Measurements from ENCODE around the gene ISYNA1. TPM values are rescaled to one million over a fixed set of nuclear protein-coding genes. Genes with fewer than 3 reads are reported as not detected.

Gene ISYNA1
- total and polyA plus RNA-seq, 4 donors = 42.1 to 535 (median 71.3) TPM

DNA sequence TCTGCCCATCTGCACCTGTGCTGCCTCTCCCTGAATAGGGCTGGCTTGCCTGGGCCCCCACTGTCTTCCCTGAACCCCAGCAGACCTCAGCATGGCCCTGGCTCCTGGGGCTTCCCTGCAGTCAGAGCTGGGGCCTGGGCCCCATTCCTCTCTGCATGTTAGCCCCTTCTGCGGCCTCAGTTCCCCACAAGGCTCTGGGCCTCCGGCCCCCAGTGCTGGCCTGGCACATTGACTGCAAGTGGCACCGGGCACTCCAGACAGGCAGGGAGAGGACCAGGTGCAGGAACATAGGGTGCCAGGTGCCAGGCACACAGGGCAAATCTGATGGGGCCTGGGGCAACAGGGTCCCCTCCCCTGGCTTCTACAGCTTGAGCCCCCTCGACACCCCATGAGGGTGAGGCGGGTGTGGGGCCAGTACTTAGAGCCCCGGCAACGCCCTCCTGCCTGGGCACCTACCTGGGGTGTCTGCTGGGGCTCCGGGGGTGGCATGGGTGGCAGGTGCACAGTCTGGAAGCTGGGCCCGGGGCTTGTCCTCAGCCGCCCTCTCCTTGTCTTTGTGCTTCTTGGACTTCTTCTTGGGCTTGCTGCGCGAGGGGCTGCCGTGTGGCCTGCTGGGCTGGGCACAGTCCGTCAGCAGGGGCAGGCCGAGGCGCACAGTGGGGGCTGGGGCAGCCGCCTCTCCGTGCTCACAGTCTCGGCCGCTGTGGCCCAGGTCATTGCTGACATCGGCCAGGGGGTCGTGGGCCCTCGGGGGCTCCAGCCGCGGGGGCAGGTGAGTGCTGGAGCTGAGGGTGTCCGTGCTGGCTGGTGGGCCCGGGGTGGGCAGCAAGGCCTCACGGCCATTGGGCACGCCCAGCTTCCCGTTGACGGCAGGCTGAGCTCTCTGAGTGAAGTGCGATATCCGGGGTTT is 12.3 kb upstream of the ISYNA1 start:
- no peaks in the 10 kb centered on the region for H3K27me3 ChIP-seq (ENCODE audit: control insufficient read depth in 1 of 2, insufficient read depth in 2 of 2, low read length in 1 of 2)
- H3K36me3 ChIP-seq (ENCODE audit: control insufficient read depth in 1 of 2, insufficient read depth in 2 of 2, low read length in 1 of 2) = peaks cover 0 to 2% of the 10 kb centered on the region in 2 donors
- intact Hi-C loops (cut with DNase I) = loop anchor here in 1 of 2 donors (5.0 to 10.0 kb wide), 2 partner anchors 227 to 395 kb away; no protein-coding TSS in a partner anchor
- H3K4me3 ChIP-seq (ENCODE audit: low read length in 2 of 2) = no peak overlapping the region
- WGBS, 2 donors = 73 to 79% methylated on average over 32 to 33 of the region's 33 CpGs
- no peaks in the 10 kb centered on the region for H3K9me3 ChIP-seq (ENCODE audit: control insufficient read depth, low read length)
- ATAC-seq (ENCODE audit: low FRiP score) (no peak), DNase-seq (peak in 1 of 2 donors; percentile 51)
- H3K27ac ChIP-seq (ENCODE audit: low read depth in 1 of 2, low read length in 2 of 2) = no peak overlapping the region
- H3K4me1 ChIP-seq (ENCODE audit: control insufficient read depth in 1 of 2, insufficient read depth in 2 of 2, low read length in 2 of 2) = no peaks in the 10 kb centered on the region

DNA sequence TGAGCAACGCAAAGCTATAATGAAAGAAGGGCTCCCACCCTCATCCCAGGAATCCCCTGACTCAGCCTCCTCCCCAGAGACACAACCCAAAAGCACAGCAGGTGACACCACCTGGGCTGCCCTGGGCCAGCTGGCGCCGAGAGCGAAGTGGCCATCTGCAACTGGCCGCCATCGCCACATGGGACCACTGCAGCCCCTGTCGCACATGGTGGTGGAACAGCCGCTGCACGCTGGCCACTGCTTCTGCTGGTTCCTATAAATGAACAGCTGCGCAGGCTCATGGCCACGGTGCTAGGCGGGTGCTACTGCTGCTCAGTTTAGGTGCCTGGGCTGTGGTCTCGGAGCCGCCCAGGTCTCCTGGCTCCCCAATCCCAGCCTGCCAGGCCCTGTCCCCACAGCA is 11.6 kb upstream of the ISYNA1 start:
- intact Hi-C loops (cut with DNase I) = no loop called here
- H3K9me3 ChIP-seq (ENCODE audit: control insufficient read depth, low read length) = no peaks in the 10 kb centered on the region
- no peaks in the 10 kb centered on the region for H3K4me1 ChIP-seq (ENCODE audit: control insufficient read depth in 1 of 2, insufficient read depth in 2 of 2, low read length in 2 of 2)
- DNase-seq (no peak), ATAC-seq (ENCODE audit: low FRiP score) (no peak)
- WGBS, 2 donors = 88 to 90% methylated on average over 14 of the region's 14 CpGs
- no peak overlapping the region for H3K4me3 ChIP-seq (ENCODE audit: low read length in 2 of 2)
- peaks cover 0 to 3% of the 10 kb centered on the region in 2 donors for H3K36me3 ChIP-seq (ENCODE audit: control insufficient read depth in 1 of 2, insufficient read depth in 2 of 2, low read length in 1 of 2)
- no peak overlapping the region for H3K27ac ChIP-seq (ENCODE audit: low read depth in 1 of 2, low read length in 2 of 2)
- no peaks in the 10 kb centered on the region for H3K27me3 ChIP-seq (ENCODE audit: control insufficient read depth in 1 of 2, insufficient read depth in 2 of 2, low read length in 1 of 2)

DNA sequence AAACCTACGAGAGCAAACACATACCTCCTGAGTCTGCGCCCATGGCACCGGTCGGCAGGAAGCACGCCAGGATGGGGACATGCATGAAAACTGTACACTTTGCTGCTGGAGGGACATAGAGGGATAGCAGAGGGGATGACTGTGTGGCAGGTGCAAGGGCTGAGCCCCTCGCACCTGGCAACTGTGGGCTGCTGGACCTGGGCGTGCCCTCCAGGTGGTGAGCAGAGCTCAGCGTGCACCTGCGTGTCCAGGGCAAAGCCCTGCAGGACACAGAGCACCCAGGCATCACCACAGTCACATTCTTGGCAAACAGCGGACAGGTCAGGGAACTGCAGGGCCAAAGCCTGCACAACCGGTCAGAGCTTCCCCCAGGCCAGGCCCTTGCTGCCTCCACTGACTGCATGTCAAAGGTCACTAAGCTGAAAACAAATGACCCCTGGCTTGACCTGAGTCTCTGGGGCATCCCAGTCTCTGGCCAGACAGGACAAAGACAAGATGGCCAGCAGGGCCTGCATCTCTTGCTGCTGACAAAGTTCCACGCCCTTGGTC is 9.0 kb upstream of the ISYNA1 start:
- ATAC-seq (ENCODE audit: low FRiP score) = no peak
- no peaks in the 10 kb centered on the region for H3K27me3 ChIP-seq (ENCODE audit: control insufficient read depth in 1 of 2, insufficient read depth in 2 of 2, low read length in 1 of 2)
- 86% methylated on average over 12 of the region's 12 CpGs for WGBS, 2 donors
- DNase-seq = no peak
- no peaks in the 10 kb centered on the region for H3K4me1 ChIP-seq (ENCODE audit: control insufficient read depth in 1 of 2, insufficient read depth in 2 of 2, low read length in 2 of 2)
- H3K4me3 ChIP-seq (ENCODE audit: low read length in 2 of 2) = no peak overlapping the region
- intact Hi-C loops (cut with DNase I) = no loop called here
- no peaks in the 10 kb centered on the region for H3K9me3 ChIP-seq (ENCODE audit: control insufficient read depth, low read length)
- peaks cover 0 to 6% of the 10 kb centered on the region in 2 donors for H3K36me3 ChIP-seq (ENCODE audit: control insufficient read depth in 1 of 2, insufficient read depth in 2 of 2, low read length in 1 of 2)
- no peak overlapping the region for H3K27ac ChIP-seq (ENCODE audit: low read depth in 1 of 2, low read length in 2 of 2)

DNA sequence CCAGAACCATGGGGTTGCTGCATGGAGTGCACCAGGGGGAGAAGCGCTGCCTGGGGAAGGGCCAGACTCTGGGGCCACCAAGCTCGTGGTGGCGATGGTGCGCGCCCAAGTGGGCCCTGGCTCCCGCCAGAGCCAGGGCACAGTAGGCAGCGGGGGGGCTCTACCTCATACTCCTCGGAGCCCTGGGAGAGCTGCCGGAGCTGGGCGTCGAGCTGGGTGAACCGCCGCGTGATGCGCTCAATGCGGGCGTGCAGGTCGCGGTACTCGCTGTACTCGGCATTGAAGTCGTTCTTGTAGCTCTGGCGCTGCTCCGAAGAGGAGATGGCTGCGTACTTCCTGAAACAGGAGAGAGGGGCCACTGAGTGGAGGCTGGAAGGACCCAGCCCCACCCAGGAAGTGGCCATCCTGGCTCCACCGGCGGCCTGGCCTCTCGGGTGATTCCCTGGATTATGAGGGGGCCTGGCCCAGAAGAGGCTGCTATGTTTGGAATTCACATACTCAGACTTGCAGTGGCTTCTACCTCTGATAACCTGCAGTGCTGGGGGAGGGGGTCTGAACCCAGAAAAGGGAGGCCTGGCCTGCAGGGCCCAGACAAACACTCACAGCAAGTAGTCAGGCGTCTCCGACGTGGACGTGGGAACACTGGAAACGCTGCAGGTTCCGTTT is 8.3 kb upstream of the ISYNA1 start:
- Histone ChIP-seq H3K4me1 (ENCODE audit: control insufficient read depth in 1 of 2, insufficient read depth in 2 of 2, low read length in 2 of 2) (no peaks in the 10 kb centered on the region), H3K4me3 (ENCODE audit: low read length in 2 of 2) (no peak overlapping the region), H3K9me3 (ENCODE audit: control insufficient read depth, low read length) (no peaks in the 10 kb centered on the region), H3K36me3 (ENCODE audit: control insufficient read depth in 1 of 2, insufficient read depth in 2 of 2, low read length in 1 of 2) (peaks cover 0 to 6% of the 10 kb centered on the region in 2 donors), H3K27me3 (ENCODE audit: control insufficient read depth in 1 of 2, insufficient read depth in 2 of 2, low read length in 1 of 2) (no peaks in the 10 kb centered on the region), H3K27ac (ENCODE audit: low read depth in 1 of 2, low read length in 2 of 2) (no peak overlapping the region)
- DNase-seq (no peak), ATAC-seq (ENCODE audit: low FRiP score) (no peak)
- intact Hi-C loops (cut with DNase I) = no loop called here
- WGBS, 2 donors = 81% methylated on average over 34 of the region's 34 CpGs

DNA sequence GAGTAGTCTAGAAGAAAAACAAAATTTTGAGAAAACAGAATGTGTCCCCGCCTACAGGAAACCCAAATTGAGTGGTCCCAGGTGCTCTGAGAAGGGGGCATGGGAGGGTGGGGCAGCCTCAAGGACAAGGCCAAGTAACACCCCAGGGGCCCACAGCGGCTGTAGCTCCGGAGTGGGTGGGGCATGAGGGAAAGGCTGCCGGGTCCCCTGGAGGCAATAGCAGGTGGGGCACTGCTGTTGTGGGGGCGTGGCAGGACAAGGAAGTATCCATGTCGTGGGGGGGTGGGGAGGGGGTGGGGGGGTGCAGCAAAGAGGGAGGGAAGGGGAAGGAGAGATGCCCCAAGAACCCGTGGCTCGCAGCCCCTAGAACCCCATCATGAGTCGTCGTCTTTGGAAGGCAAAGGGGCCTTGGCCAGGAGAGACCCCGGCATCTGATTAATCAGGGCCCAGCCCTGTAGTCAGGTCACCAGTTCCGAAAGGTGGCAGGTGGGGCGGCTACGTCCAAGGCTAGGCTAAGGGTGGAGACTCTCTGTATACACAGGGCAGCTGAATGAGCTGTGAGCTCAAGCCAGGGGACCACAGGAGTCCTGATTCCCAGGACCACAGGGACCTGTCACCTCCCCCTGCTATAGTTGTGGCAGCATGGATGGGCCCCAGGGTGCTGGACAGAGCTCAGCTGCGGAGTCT is 7.5 kb upstream of the ISYNA1 start:
- no peaks in the 10 kb centered on the region for H3K4me1 ChIP-seq (ENCODE audit: control insufficient read depth in 1 of 2, insufficient read depth in 2 of 2, low read length in 2 of 2)
- ATAC-seq (ENCODE audit: low FRiP score) (no peak), DNase-seq (no peak)
- H3K9me3 ChIP-seq (ENCODE audit: control insufficient read depth, low read length) = no peaks in the 10 kb centered on the region
- intact Hi-C loops (cut with DNase I) = no loop called here
- H3K36me3 ChIP-seq (ENCODE audit: control insufficient read depth in 1 of 2, insufficient read depth in 2 of 2, low read length in 1 of 2) = peaks cover 0 to 6% of the 10 kb centered on the region in 2 donors
- 77 to 78% methylated on average over 12 to 15 of the region's 15 CpGs for WGBS, 2 donors
- H3K27ac ChIP-seq (ENCODE audit: low read depth in 1 of 2, low read length in 2 of 2) = no peak overlapping the region
- no peaks in the 10 kb centered on the region for H3K27me3 ChIP-seq (ENCODE audit: control insufficient read depth in 1 of 2, insufficient read depth in 2 of 2, low read length in 1 of 2)
- no peak overlapping the region for H3K4me3 ChIP-seq (ENCODE audit: low read length in 2 of 2)

DNA sequence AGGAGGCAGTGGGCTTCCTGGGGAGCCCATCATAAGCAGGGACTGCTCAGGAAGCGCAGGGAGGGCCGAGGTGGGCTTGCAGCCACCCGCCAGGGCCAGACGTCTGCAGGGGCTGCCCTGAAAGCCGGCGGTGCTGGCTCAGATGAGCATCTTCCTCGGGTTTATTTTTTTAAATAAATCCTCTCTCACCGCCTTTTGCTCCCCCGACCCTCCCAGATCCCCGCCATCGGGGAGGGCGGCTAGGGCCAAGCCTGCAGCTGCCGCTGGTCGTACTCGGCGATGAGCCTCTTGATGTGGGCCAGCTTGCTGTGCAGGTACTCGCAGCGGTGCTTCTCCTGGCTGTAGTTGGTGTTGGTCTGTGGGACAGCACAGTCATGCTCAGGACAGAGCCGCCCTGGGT is 6.6 kb upstream of the ISYNA1 start:
- 82 to 84% methylated on average over 19 of the region's 19 CpGs for WGBS, 2 donors
- H3K27ac ChIP-seq (ENCODE audit: low read depth in 1 of 2, low read length in 2 of 2) = no peak overlapping the region
- no peaks in the 10 kb centered on the region for H3K27me3 ChIP-seq (ENCODE audit: control insufficient read depth in 1 of 2, insufficient read depth in 2 of 2, low read length in 1 of 2)
- no peaks in the 10 kb centered on the region for H3K9me3 ChIP-seq (ENCODE audit: control insufficient read depth, low read length)
- intact Hi-C loops (cut with DNase I) = no loop called here
- no peak for DNase-seq
- peaks cover 0 to 6% of the 10 kb centered on the region in 2 donors for H3K36me3 ChIP-seq (ENCODE audit: control insufficient read depth in 1 of 2, insufficient read depth in 2 of 2, low read length in 1 of 2)
- H3K4me1 ChIP-seq (ENCODE audit: control insufficient read depth in 1 of 2, insufficient read depth in 2 of 2, low read length in 2 of 2) = no peaks in the 10 kb centered on the region
- ATAC-seq (ENCODE audit: low FRiP score) = no peak
- H3K4me3 ChIP-seq (ENCODE audit: low read length in 2 of 2) = no peak overlapping the region

DNA sequence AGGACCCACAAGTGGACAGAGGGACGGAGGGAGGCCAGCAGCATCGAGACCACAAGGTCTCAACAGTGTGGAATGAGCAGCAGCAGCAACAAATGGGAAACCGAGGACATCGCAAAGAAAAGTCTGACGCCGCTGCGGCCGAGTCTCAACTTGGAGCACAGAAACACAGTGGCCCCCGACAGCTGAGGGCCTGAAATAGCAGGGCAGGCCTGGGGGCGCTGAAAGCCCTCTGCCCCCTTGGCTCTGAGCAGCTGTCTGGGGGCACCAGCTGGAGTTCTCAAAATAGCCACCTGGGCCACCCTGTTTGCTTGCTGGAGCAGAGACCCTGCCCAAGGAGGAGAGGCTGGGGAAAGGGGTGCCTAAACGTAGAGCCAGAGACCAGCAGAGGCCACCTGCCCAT is 5.9 kb upstream of the ISYNA1 start:
- no peak for DNase-seq
- Histone ChIP-seq H3K27ac (ENCODE audit: low read depth in 1 of 2, low read length in 2 of 2) (no peak overlapping the region), H3K4me3 (ENCODE audit: low read length in 2 of 2) (no peak overlapping the region), H3K4me1 (ENCODE audit: control insufficient read depth in 1 of 2, insufficient read depth in 2 of 2, low read length in 2 of 2) (no peaks in the 10 kb centered on the region), H3K9me3 (ENCODE audit: control insufficient read depth, low read length) (no peaks in the 10 kb centered on the region), H3K36me3 (ENCODE audit: control insufficient read depth in 1 of 2, insufficient read depth in 2 of 2, low read length in 1 of 2) (peaks cover 0 to 6% of the 10 kb centered on the region in 2 donors), H3K27me3 (ENCODE audit: control insufficient read depth in 1 of 2, insufficient read depth in 2 of 2, low read length in 1 of 2) (no peaks in the 10 kb centered on the region)
- intact Hi-C loops (cut with DNase I) = no loop called here
- WGBS, 2 donors = 84 to 88% methylated on average over 11 of the region's 11 CpGs
- ATAC-seq (ENCODE audit: low FRiP score) = no peak

DNA sequence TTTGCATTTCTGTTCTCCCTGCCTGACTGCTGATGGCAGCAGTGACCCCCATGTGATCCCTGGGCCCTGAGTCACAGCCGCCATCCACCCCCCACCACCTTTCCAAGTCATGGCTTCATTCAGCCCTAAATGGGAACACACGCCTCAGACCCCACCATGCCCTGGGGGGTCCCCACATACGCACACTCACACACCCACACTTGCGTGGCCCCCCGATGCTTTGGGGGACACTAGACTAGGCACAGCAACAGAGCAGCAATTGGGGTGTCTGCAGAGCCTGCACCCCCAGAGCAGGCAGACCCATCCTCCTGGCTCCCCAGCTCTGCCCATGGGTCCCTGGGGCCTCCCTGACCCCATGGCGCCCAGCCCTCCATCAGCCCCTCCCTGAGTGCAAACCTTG is 5.5 kb upstream of the ISYNA1 start:
- WGBS, 2 donors = 88 to 95% methylated on average over 6 of the region's 6 CpGs
- Histone ChIP-seq H3K4me1 (ENCODE audit: control insufficient read depth in 1 of 2, insufficient read depth in 2 of 2, low read length in 2 of 2) (no peaks in the 10 kb centered on the region), H3K36me3 (ENCODE audit: control insufficient read depth in 1 of 2, insufficient read depth in 2 of 2, low read length in 1 of 2) (peaks cover 0 to 6% of the 10 kb centered on the region in 2 donors), H3K9me3 (ENCODE audit: control insufficient read depth, low read length) (no peaks in the 10 kb centered on the region), H3K27ac (ENCODE audit: low read depth in 1 of 2, low read length in 2 of 2) (no peak overlapping the region), H3K27me3 (ENCODE audit: control insufficient read depth in 1 of 2, insufficient read depth in 2 of 2, low read length in 1 of 2) (no peaks in the 10 kb centered on the region), H3K4me3 (ENCODE audit: low read length in 2 of 2) (no peak overlapping the region)
- DNase-seq (no peak), ATAC-seq (ENCODE audit: low FRiP score) (no peak)
- intact Hi-C loops (cut with DNase I) = no loop called here

Measured in aorta (tissue), 5 donors.